ENCODE results near the gene IMPG2.
"Not testable (repeated sequence)": the region's sequence is repeated elsewhere in the genome, so short reads cannot be mapped to it uniquely, and the experiment has no call there.

IMPG2 gene

DNA sequence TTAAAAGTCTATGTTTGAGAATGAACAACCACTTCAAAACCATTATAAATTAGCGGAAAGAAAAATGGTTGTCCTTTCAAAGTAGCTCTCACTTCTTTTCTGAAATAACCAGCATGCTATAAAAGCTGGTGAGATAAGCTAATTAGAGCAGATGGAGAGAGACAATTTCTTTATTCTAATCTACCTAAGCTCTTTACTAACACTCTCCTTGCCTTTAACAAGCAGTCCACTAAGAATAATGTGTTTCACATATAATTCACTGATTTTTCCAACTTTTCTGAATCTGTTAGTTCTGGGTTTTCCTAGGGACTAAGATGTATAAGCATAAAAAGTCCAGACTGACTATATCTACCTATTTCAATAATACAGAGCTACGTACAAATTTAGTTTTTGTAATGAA, at the start of gene IMPG2:
Gene IMPG2 (minus strand): TSS at position 101 of the 400 bp plus-strand sequence. CDS start 203 bp downstream, outside the sequence.
- DNase-seq: no peak

DNA sequence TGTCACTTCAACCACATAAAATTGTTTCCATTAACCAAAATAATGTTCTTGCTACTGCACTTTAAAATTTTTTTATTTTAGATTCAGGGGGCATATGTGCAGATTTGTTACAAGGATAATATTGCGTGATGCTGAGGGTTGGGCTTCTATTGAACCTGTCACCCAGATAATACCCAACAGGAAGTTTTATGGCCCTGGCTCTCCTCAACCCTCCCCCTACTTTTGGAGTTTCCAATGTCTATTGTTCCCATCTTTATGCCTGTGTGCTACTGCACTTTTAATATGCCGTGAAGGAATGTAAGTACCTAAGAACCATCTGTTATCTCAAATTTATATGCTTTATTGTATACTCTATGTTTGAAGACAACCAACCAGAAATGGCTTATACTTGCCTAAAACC, 42.0 kb upstream of the IMPG2 start:
- no peak for DNase-seq

GRCh38 chr3:101351829-101352228, 31.5 kb upstream of the IMPG2 start:
- peak; percentile 13 to 18 for DNase-seq

DNA sequence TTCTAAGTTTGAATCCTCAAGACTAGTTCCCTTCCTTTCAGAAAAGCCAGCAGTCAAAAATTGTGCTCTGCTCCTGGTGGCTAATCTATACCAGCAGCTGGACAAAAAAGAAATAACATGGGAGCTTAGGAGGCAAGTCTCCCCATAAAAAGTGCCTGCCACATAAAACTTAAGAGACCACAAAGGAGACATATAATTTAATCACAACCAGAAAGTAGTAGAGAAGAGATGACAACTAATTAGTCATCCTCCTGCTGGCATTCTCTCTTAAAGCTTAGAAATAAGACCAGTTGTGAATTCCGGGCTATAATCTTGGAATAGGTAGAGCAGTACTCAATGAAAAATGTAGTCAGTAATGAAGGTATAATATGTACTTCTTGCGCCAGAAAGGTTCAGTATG, 20.2 kb upstream of the IMPG2 start:
- DNase-seq: no peak

- no peak for DNase-seq
Measured at GRCh38 chr3:101333883-101334282, 13.5 kb upstream of the IMPG2 start.

- DNase-seq: no peak
Measured at GRCh38 chr3:101329016-101329673, 8.8 kb upstream of the IMPG2 start.

DNA sequence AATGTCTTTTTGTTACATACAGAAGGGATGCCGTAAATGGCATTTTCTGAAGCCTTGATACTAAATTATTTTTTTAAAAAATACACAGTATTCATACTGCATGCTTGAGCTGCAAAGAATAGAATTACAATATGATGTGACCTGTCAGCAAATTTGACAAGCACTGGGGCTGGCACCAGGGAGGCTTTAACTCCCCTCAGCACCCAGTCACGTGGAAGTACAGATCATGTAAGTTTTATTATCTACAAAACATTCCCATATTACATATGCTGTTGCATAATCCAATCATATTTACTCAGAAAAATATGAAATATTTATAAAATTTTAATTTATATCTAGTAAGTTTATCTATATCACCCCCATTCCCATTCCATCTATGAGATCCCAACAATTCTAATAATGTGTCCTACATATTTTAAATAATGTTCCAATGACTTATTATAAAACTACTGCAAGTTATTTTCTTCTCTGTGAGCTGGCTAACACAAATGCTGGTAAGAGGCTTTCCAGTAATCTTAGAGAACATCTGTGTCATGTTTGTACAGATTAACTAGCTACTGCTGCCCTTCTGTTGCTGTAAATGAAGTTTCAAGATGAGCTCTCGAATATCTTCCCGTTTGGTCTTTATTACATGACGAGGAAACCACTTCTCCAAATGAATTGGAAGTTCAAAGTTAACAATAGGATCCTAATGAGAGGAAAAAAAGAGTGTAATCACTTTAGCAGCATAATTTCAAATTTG, 5.2 kb upstream of the IMPG2 start:
- no peak for DNase-seq

- DNase-seq: no peak
Measured at GRCh38 chr3:101319531-101319930, 844 bp downstream of the IMPG2 start.

- no peak for DNase-seq
Measured at GRCh38 chr3:101312545-101312944, 7.8 kb downstream of the IMPG2 start.

DNA sequence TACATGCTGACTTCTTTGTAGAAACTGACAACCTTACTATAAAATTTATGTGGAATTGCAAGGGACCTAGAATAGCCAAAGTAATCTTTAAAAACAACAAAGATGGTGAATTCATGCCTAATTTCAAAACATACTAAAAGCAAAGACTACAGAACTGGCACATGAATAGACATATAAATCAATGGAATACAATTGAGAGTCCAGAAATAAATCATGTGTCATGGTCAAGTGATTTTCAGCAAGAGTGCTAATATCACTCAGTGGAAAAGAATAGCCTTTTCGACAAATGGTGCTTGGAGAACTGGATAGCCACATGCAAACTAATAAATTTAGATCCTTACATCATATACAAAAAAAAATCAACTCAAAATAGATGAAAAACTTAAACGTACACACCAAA, 8.7 kb downstream of the IMPG2 start:
- no peak for DNase-seq

GRCh38 chr3:101310978-101311375, 9.4 kb downstream of the IMPG2 start:
- DNase-seq: no peak

- not testable (repeated sequence) for DNase-seq
Measured at GRCh38 chr3:101308147-101308772, 12.1 kb downstream of the IMPG2 start.

DNA sequence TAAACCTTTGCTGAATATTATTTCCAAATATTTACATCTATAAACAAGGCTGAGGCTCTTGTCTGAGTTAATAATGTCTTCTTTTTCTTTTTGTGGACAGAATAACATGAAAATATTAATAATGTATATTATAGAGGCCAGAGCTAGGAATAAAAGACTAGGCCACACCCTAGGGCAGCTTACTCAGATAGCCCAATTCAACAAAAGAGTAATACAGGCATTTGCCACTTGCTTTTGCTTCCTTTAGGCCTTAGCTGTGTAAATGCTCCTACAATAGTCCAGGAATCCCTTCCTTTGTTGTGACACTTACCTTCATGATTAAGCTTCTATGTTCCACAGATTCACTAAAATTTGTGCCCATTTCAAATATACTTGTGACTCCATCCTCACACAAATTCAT, 16.5 kb downstream of the IMPG2 start:
- DNase-seq: no peak

GRCh38 chr3:101303089-101303731, 17.2 kb downstream of the IMPG2 start:
- DNase-seq: no peak

DNA sequence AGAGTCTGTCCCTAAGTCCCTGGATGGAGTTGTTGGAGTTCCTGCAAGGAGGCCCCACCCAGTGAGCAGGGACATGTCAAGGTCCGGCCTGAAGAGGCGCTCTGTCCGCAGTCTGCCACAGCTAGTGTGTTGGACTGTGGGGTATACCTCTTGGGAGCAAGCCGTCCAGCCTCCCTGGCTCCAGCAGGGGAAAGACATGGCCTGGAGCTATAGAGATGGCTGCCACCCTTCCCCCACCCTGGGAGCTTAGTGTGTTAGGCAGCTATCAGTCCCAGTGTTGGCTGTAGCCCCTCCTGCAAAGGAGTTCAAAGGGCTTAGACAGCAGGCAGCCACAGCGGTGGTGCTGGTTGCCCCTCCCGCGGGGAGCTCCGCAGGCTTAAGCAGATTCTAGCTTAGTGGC, 20.3 kb downstream of the IMPG2 start:
- no peak for DNase-seq

- DNase-seq: no peak
Measured at GRCh38 chr3:101292027-101292426, 28.3 kb downstream of the IMPG2 start.

GRCh38 chr3:101288294-101288693, 32.1 kb downstream of the IMPG2 start:
- DNase-seq: no peak

- DNase-seq: no peak
Measured at GRCh38 chr3:101284757-101285156, 35.6 kb downstream of the IMPG2 start.

DNA sequence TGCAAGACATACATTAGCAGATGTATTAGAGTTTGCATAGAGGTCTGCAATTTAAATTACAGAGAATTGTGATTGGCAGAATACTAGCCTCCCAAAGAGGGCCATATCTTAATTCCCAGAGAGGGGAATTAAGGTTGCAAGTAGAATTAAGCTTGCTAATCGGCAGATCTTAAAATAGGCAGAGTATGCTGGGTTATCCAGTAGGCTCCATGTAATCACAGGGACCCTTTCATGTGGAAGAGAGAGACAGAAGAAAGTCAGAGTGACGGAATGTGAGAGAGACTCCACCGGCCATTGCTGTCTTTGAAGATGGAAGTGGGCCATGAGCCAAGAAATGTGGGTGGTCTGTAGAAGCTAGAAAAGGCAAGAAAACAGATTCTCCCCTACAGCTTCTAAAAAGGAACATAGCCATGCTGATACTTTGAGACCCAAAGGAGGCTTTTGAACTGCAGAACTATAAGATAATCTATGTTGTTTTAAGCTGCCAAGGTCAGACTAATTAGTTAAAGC, 38.8 kb downstream of the IMPG2 start:
- no peak for DNase-seq

DNA sequence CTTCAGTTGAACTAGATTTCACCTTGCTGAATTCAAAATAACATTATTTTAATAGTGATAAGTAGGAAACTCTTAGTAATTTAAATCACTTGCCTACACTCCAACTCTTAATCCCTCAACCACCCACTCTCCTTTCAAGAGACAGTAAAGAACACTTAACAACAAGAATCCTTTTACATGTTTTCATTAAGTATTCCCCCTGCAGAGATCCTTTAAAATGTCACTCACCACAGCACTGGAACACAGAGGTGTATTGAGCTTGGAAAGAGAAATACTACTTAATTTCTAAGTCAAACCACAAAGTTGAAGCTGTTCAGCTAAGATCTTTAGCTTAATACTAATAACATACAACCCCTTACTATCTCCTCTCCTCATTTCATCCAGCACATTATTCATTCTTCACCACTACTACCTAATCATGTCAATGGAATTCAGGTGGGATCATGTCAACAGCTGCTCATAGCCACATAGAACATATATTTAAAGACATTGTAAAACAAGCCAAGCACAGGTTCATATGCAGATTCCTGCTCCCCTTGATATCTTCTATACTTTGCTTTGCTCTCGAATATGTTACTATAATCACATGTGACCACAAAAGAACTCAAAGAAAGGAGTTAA, 40.5 kb downstream of the IMPG2 start:
- no peak for DNase-seq

DNA sequence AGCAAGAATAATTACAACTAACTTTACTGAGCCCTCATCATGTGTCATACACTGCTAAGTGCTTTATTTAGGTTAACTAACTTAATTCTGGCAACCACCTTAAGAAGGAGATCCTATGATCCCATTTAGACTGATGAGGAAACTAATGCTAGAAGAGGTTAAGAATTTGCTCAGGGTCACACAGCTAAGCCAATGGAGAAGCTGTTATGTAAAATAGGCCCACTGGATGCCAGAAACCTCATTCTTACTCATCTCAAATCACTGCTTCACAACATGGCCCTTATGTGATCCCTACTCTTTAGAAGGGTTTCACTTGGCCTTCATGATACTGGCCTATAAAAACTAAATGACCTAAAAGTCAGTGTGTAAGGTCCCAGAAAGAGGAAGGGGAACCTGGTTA, 41.2 kb downstream of the IMPG2 start:
- DNase-seq: no peak

- no peak for DNase-seq
Measured at GRCh38 chr3:101278727-101279126, 41.6 kb downstream of the IMPG2 start.

GRCh38 chr3:101273608-101274007, 46.8 kb downstream of the IMPG2 start:
- no peak for DNase-seq
